A549 (cell line): Measurements from ENCODE around the gene PTCD1. TPM values are rescaled to one million over a fixed set of nuclear protein-coding genes. Genes with fewer than 3 reads are reported as not detected.
A peak's percentile ranks its signal among the peaks of the same experiment; 100 is the strongest.

Source experiments
- ATAC-seq, 2 experiments: fragments of 200-7000 bp in 1 of 2; fragments of >200 bp in 1 of 2; cut with Nextera tagmentation in 1 of 2; cut with Tn5 transposase in 1 of 2; 3 replicates each; pipeline versions ENCODE4 v1.8.0 to v1.9.1; 2018 to 2020; ENCODE audit warnings: mild to moderate bottlenecking in 1 of 2, moderate library complexity in 1 of 2
- CTCF ChIA-PET: fragments of 300-600 bp; sonication (Branson Sonifier 250); formaldehyde crosslinking; extraction: SDS; loops from one replicate; lab custom pipeline; 2021; ENCODE audit warnings: antibody characterized with exemption, inconsistent platforms; lab: Yijun Ruan, JAX
- POLR2A ChIA-PET: fragments of 350-600 bp; formaldehyde crosslinking; extraction: SDS; loops from one replicate; lab custom pipeline; 2021; ENCODE audit warnings: antibody characterized with exemption, inconsistent platforms; lab: Yijun Ruan, JAX
- DNase-seq, 2 experiments: peaks; one replicate each; pipeline versions ENCODE4 v3.0.0 to v3.0.0-alpha.2; 2011 to 2016; ENCODE audit warnings: low read depth in 1 of 2, low spot score in 1 of 2
- FAIRE-seq: peaks from 2 replicates; lab custom pipeline; 2011; peaks lifted over from hg19 to GRCh38; lab: Jason Lieb, UNC
- H3K27ac ChIP-seq, 2 experiments: fragments of >200 bp; sonication (Bioruptor Twin); formaldehyde crosslinking; 3 replicates each; pipeline ENCODE4 v1.5.1; 2016 to 2017
- H3K4me1 ChIP-seq: fragments of >200 bp; sonication (Bioruptor Twin); formaldehyde crosslinking; 3 replicates; pipeline ENCODE4 v1.6.1; 2016
- H3K4me2 ChIP-seq: fragments of >200 bp; sonication (Bioruptor Twin); formaldehyde crosslinking; 3 replicates; pipeline ENCODE4 v1.6.1; 2016
- H3K4me3 ChIP-seq: fragments of >200 bp; sonication (Bioruptor Twin); formaldehyde crosslinking; 3 replicates; pipeline ENCODE4 v1.5.1; 2016
- H3K9me3 ChIP-seq: fragments of >200 bp; sonication (Bioruptor Twin); formaldehyde crosslinking; 3 replicates; pipeline ENCODE4 v1.6.1; 2016
- CTCF ChIP-seq: fragments of >200 bp; sonication (Bioruptor Twin); formaldehyde crosslinking; IDR thresholded peaks from 3 replicates; pipeline ENCODE4 v1.5.1; 2016
- EHF ChIP-seq: fragments of 250-450 bp; sonication (Bioruptor Pico); IDR thresholded peaks from 2 replicates; pipeline ENCODE4 v1.5.0; 2020; ENCODE audit warnings: mild to moderate bottlenecking
- EHMT2 ChIP-seq: fragments of 200-600 bp; sonication (generic); IDR thresholded peaks from 2 replicates; pipeline ENCODE4 v1.6.1; 2016; ENCODE audit warnings: antibody characterized with exemption, low read depth, mild to moderate bottlenecking, moderate library complexity
- ESRRA ChIP-seq: fragments of 150-350 bp; IDR thresholded peaks from 2 replicates; pipeline ENCODE4 v1.6.1; 2014; ENCODE audit warnings: mild to moderate bottlenecking, low read length, borderline replicate concordance
- HEYL ChIP-seq: fragments of 250-450 bp; sonication (Bioruptor Pico); IDR thresholded peaks from 2 replicates; pipeline ENCODE4 v1.8.0; 2021; ENCODE audit warnings: mild to moderate bottlenecking, moderate library complexity
- HMGXB4 ChIP-seq: fragments of 250-450 bp; sonication (Bioruptor Pico); IDR thresholded peaks from 2 replicates; pipeline ENCODE4 v1.5.0; 2021; ENCODE audit warnings: mild to moderate bottlenecking, moderate library complexity, borderline replicate concordance
- HOXB5 ChIP-seq: fragments of 250-450 bp; sonication (Bioruptor Pico); IDR thresholded peaks from 2 replicates; pipeline ENCODE4 v1.5.0; 2020; ENCODE audit warnings: mild to moderate bottlenecking, moderate library complexity
- JUNB ChIP-seq: fragments of >200 bp; sonication (Bioruptor Twin); formaldehyde crosslinking; IDR thresholded peaks from 2 replicates; pipeline ENCODE4 v1.6.1; 2016
- MAX ChIP-seq: IDR thresholded peaks from 2 replicates; pipeline ENCODE4 v1.6.1; 2012
- MYC ChIP-seq: IDR thresholded peaks from 2 replicates; pipeline ENCODE4 v1.6.1; 2012; ENCODE audit warnings: mild to moderate bottlenecking, inconsistent platforms, low read length, improper control_type of control experiment, borderline replicate concordance
- NPAS2 ChIP-seq: fragments of 250-450 bp; sonication (Bioruptor Pico); IDR thresholded peaks from 2 replicates; pipeline ENCODE4 v1.8.0; 2022; ENCODE audit warnings: mild to moderate bottlenecking, moderate library complexity, borderline replicate concordance
- RAD21 ChIP-seq, 2 experiments: fragments of >200 bp in 1 of 2; sonication (Bioruptor Twin) in 1 of 2; formaldehyde crosslinking in 1 of 2; IDR thresholded peaks in 1 of 2; conservative IDR thresholded peaks in 1 of 2; 2 replicates in 1 of 2; 3 replicates in 1 of 2; pipeline ENCODE4 v1.6.1; 2012 to 2018; ENCODE audit warnings: inconsistent platforms in 1 of 2
- RARB ChIP-seq: fragments of 250-450 bp; sonication (Bioruptor Pico); IDR thresholded peaks from 2 replicates; pipeline ENCODE4 v1.8.0; 2021; ENCODE audit warnings: mild to moderate bottlenecking, moderate library complexity
- REST ChIP-seq: fragments of 200-600 bp; sonication (generic); IDR thresholded peaks from 2 replicates; pipeline ENCODE4 v1.6.1; 2016; ENCODE audit warnings: antibody characterized with exemption, mild to moderate bottlenecking, moderate library complexity
- SMC3 ChIP-seq: fragments of >200 bp; sonication (Bioruptor Twin); formaldehyde crosslinking; IDR thresholded peaks from 3 replicates; pipeline ENCODE4 v1.6.1; 2018; ENCODE audit warnings: inconsistent platforms
- TFCP2L1 ChIP-seq: fragments of 250-450 bp; sonication (Bioruptor Pico); IDR thresholded peaks from 2 replicates; pipeline ENCODE4 v1.5.0; 2021; ENCODE audit warnings: mild to moderate bottlenecking
- WGBS: methylation state at CpG from one replicate; pipeline ENCODE4 v1.1.6; 2017; ENCODE audit errors: missing lambda C conversion rate; 5-methylcytosine and 5-hydroxymethylcytosine counted together
- polyA plus RNA-seq, 4 experiments: library from polyadenylated mRNA; depleted of rRNA in 3 of 4; stranded (reverse); fragments of >200 nt; fragmentation: RNase III in 1 of 4; extraction: RNeasy Plus Mini Kit Qiagen cat#74134 plus additional on column Dnase treatment in 1 of 4; gene quantifications; 2 replicates in 3 of 4; 3 replicates in 1 of 4; pipeline ENCODE4 v1.2.3, GENCODE V29; 2011 to 2017
- TF ChIP-seq, protein P1 (sequence below): fragments of >200 bp; sonication (Bioruptor Twin); formaldehyde crosslinking; IDR thresholded peaks from 3 replicates; pipeline ENCODE4 v1.6.1; 2016

Gene PTCD1
- polyA plus RNA-seq, 2 of the 4 experiments (the other 2 are of a cell fraction), result 3.9 to 5.4 TPM

- ATAC-seq (no peak), FAIRE-seq (no peak), DNase-seq (no peak)
- Histone ChIP-seq H3K4me2 (no peak overlapping the region), H3K4me3 (no peak overlapping the region), H3K27ac (no peak overlapping the region), H3K4me1 (peaks cover 7% of the 10 kb centered on the region; the same call in 2 of the 3 replicates), H3K9me3 (no peaks in the 10 kb centered on the region)
- 91% methylated on average over 11 of the region's 11 CpGs for WGBS
- ChIA-PET CTCF (interaction anchor here (1.1 to 12.6 kb wide), 4 partner anchors 10 to 53 kb away, joined by 3 to 92 read pairs (median 3); no protein-coding TSS in a partner anchor), POLR2A (no interaction called here)
- TF ChIP-seq MYC, result no peak
- TF ChIP-seq EHF, result no peak
- TF ChIP-seq SMC3, result no peak
- no peak for TF ChIP-seq MAX
Measured at GRCh38 chr7:99460651-99461050, 22.1 kb upstream of the PTCD1 start.

GRCh38 chr7:99459087-99459486 lies 20.5 kb upstream of the PTCD1 start:
- no peak overlapping the region for H3K4me3 ChIP-seq
- TF ChIP-seq CTCF, result peak; percentile 17; the same call in 2 of the 3 replicates
- TF ChIP-seq RAD21 (conservative IDR thresholded peaks at IDR 0.05 in 1 of 2, IDR thresholded peaks at IDR 0.05 in 1 of 2), result peak in 1 of 2 experiments; percentile 27; a peak in 1 of 5 replicates
- TF ChIP-seq NPAS2, result no peak
- CTCF ChIA-PET, result interaction anchor here (1.0 to 12.6 kb wide), 2 partner anchors 12 to 29 kb away, joined by 3 to 92 read pairs; no protein-coding TSS in a partner anchor
- no peak overlapping the region for H3K27ac ChIP-seq
- FAIRE-seq (no peak), ATAC-seq (peak; percentile 51 to 78; a peak in 3 of 6 replicates), DNase-seq (peak in 1 of 2 experiments; percentile 63)
- H3K9me3 ChIP-seq, result no peaks in the 10 kb centered on the region
- H3K4me2 ChIP-seq, result no peak overlapping the region
- H3K4me1 ChIP-seq, result no peaks in the 10 kb centered on the region
- 90% methylated on average over 8 of the region's 8 CpGs for WGBS
- POLR2A ChIA-PET, result no interaction called here

GRCh38 chr7:99457650-99458493 lies 19.3 kb upstream of the PTCD1 start:
- WGBS, result 88% methylated on average over 19 of the region's 26 CpGs
- DNase-seq (no peak), FAIRE-seq (no peak), ATAC-seq (no peak)
- ChIA-PET POLR2A (no interaction called here), CTCF (interaction anchor here (1.0 to 12.6 kb wide), 2 partner anchors 11 to 27 kb away, joined by 3 to 92 read pairs; no protein-coding TSS in a partner anchor)
- Histone ChIP-seq H3K4me2 (no peak overlapping the region), H3K27ac (no peak overlapping the region), H3K4me1 (no peaks in the 10 kb centered on the region), H3K9me3 (no peaks in the 10 kb centered on the region), H3K4me3 (no peak overlapping the region)
- no peak for TF ChIP-seq JUNB
- no peak for TF ChIP-seq ESRRA
- TF ChIP-seq, protein P1, sequence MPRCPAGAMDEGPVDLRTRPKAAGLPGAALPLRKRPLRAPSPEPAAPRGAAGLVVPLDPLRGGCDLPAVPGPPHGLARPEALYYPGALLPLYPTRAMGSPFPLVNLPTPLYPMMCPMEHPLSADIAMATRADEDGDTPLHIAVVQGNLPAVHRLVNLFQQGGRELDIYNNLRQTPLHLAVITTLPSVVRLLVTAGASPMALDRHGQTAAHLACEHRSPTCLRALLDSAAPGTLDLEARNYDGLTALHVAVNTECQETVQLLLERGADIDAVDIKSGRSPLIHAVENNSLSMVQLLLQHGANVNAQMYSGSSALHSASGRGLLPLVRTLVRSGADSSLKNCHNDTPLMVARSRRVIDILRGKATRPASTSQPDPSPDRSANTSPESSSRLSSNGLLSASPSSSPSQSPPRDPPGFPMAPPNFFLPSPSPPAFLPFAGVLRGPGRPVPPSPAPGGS, result 0 out of 3 replicates have a peak, but pooled peaks have one; percentile 11
- TF ChIP-seq SMC3, result no peak
- no peak for TF ChIP-seq NPAS2

- ChIA-PET POLR2A (interaction anchor here (0.6 to 0.8 kb wide), 3 partner anchors 19 to 462 kb away, joined by 3 read pairs; partner anchors contain the start of genes CPSF4, PTCD1 and TRIM4), CTCF (interaction anchor here (12.6 kb wide), 1 partner anchor 10 kb away, joined by 92 read pairs; no protein-coding TSS in a partner anchor)
- no peaks in the 10 kb centered on the region for H3K4me1 ChIP-seq
- H3K27ac ChIP-seq, result no peak overlapping the region
- ATAC-seq (no peak), DNase-seq (no peak), FAIRE-seq (no peak)
- no peaks in the 10 kb centered on the region for H3K9me3 ChIP-seq
- H3K4me2 ChIP-seq, result no peak overlapping the region
- no peak overlapping the region for H3K4me3 ChIP-seq
- 90% methylated on average over 5 of the region's 6 CpGs for WGBS
- TF ChIP-seq REST (no peak), HEYL (CRISPR knock-in tag) (no peak), EHMT2 (no peak), TFCP2L1 (CRISPR knock-in tag) (no peak), RAD21 (conservative IDR thresholded peaks at IDR 0.05 in 1 of 2, IDR thresholded peaks at IDR 0.05 in 1 of 2) (no peak), RARB (CRISPR knock-in tag) (no peak), HOXB5 (no peak), HMGXB4 (CRISPR knock-in tag) (no peak)
Measured at GRCh38 chr7:99457050-99457649, 18.6 kb upstream of the PTCD1 start.
